GM19455 (cell line): ENCODE measurements around the gene SMYD3.

Experiments
- ATAC-seq: cut with Tn5 transposase; IDR thresholded peaks from one replicate; pipeline ENCODE4 v1.9.1; 2021; ENCODE audit not compliant: unreplicated experiment

Gene SMYD3

DNA sequence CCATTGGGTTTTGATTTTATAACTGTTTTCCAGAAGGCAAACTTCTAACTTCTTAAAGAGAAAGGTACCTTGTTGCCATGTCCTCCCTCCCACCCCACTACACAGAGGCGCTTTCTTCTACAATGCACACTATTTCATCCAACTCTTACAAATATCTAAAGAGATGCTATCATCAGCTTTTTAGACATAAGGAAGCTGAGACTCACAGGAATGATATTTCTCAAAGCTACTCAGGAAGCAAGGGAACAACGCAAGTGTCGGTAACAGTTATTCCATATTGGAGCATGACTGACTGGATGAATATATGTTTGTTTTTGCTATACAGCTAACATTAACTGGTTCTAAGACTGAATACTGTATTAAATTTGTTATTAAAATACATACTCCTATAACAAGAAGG, 318.0 kb downstream of the SMYD3 start:
- ATAC-seq: no peak

- no peak for ATAC-seq
These were observed 319.2 kb downstream of the SMYD3 start for GRCh38 chr1:246187834-246188372.

GRCh38 chr1:246184503-246184902, 322.6 kb downstream of the SMYD3 start:
- ATAC-seq: no peak

GRCh38 chr1:246182149-246182851, 324.8 kb downstream of the SMYD3 start:
- no peak for ATAC-seq

DNA sequence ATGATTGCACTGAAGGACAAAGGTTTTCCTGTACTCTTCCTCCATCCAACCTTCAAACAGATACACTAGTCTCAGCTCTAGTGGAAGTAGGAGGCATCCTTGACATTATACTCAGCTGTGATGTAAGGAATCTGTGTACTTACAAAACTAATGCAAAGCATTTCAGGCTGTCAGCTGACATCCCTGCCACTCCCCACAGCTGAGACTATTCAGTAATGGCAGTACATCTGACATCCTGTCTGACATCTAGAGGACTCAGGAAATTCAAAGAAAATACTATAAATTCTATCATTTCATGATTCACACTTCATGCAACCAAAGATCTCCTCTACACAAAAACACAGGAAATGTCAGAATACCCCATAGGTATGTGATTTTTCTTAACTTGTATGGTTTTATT, 325.8 kb downstream of the SMYD3 start:
- ATAC-seq: no peak

GRCh38 chr1:246179401-246179800, 327.7 kb downstream of the SMYD3 start:
- ATAC-seq: no peak

- no peak for ATAC-seq
These were observed 328.3 kb downstream of the SMYD3 start for GRCh38 chr1:246178717-246179311.

DNA sequence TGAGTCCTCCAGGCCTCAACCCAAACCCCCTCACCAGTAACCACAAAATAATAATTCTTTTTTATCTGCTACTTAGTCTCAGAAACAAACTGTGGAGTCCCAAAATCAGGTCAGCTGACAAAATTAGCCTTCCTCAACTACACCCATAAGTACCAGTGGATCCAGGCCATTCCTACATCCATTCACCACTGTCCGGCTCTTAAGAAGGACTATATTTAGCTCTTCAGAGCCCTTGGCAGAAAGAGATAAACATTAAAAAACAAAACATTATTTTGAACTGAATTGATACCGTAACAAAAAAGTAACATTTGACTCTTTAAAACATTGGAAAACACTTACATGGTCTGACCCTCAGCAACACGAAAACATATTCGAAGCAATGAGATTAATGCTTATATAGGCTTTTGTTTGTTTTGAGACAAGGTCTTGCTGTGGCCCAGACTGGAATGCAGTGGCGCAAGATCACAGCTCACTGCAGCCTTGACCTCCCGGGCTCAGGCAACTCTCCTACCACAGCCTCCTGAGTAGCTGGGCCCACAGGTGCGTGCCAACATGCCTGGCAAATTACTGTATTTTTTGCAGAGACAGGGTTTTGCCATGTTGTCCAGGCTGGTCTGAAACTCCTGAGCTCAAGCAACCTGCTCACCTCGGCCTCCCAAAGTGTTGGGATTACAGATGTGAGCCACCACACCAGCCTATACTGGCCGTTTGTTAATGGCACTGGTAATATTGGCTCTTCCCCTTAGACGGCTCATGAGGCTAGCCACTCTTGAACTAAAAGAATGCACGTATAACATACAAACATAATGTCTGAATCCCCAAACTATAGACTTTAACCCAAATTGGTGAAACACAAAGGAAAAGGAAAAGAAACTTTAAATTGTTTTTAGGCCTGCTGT, 330.7 kb downstream of the SMYD3 start:
- no peak for ATAC-seq

- peak; percentile 82 for ATAC-seq
These were observed 336.4 kb downstream of the SMYD3 start for GRCh38 chr1:246170574-246171261.

- no peak for ATAC-seq
These were observed 337.6 kb downstream of the SMYD3 start for GRCh38 chr1:246169486-246169885.

- ATAC-seq: no peak
These were observed 338.1 kb downstream of the SMYD3 start for GRCh38 chr1:246169019-246169418.

DNA sequence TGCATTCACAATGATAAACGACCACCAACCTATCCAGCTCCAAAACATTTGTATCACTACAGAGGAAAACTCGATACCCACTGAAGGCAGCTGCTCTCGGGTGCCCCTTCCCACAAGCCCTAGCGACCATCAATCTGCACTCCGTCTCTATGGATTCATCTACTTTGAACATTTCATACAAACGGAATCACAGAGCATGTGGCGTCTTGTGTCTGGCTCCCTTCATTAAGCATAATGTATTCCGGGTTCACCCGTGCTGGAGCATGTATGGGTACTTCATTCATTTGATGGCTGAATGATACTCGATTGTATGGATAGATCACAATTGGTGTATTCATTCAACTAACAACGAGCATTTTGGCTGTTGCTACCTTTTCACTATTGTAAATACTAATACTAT, 340.2 kb downstream of the SMYD3 start:
- ATAC-seq: no peak

DNA sequence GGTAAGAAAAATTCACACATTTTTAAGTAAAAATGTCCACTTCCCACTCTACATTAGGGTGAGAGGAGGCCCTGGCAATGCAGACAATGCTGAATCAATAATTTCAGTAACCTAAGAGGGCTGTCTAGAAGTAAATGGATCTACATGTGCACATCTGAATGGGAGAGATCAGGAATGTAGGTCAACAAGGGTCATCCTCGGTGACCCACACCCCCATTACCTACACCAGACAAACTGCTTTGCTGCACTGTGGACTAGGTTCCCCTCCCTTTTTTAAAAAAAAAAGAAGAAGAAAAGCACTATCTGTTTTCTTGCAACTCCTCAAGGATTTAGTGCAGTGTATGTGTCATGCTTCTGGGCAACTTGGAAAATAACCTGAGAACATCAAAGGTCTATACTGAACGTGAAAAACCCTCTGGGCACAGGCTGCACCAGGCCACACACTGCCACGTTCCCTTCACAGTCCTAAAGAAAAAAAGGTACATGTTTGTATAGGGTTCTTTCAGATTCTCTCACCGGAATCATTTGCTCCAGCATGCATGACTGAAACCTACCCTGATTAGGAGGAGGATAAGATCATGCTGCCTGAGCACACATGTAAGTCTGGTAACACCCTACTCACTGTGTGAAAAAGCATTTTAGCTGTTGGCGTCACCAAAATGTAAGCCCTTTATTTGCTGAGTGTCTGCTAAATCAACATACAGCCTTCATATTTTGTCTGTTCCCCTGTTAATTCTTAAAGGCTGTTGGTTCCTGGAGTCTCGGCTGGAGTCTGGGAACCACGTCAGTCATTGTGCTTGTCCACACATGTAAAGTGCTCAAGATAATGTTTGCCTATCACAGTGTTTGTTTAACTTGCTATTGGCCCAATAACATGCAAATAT, 341.0 kb downstream of the SMYD3 start:
- ATAC-seq: no peak

DNA sequence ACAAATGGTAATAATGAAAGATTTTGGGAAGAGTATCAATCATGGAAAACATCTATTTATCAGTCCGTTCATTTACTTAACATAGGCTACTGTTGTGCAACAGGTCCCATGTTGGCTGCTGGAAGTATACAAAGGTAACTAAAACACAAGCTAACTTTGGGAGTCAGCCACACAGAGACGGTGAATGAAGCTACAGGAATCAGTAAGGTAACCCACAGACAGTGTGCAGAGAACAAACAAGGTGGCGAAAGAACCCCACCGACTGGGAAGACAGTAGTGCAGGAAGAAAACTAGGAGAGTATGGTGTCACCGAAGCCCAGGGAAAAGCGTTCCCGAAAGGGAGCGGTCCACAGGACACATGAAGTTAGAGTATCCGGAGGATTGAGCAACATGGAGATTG, 342.3 kb downstream of the SMYD3 start:
- ATAC-seq: no peak

- ATAC-seq: no peak
These were observed 344.5 kb downstream of the SMYD3 start for GRCh38 chr1:246162560-246162959.

DNA sequence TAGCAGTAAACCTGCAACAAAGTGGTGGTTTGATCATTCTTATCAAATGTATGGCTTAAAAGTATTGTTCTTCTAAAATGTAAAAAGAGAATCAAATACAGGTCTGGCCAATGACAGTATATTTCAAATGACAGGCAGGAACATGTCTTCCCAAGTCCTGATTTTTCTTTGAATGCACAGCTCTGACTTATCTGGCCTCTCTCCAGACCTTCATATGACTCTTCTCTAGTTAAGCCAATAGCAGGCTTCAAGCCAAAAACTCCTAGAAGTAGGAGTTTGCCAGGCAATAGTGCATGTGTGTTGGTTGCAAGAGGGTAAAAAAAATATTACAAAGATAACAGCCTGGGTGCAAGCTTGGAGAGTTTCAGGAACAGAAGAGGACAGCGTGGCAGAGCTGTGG, 345.5 kb downstream of the SMYD3 start:
- ATAC-seq: no peak

- no peak for ATAC-seq
These were observed 346.2 kb downstream of the SMYD3 start for GRCh38 chr1:246160905-246161304.

DNA sequence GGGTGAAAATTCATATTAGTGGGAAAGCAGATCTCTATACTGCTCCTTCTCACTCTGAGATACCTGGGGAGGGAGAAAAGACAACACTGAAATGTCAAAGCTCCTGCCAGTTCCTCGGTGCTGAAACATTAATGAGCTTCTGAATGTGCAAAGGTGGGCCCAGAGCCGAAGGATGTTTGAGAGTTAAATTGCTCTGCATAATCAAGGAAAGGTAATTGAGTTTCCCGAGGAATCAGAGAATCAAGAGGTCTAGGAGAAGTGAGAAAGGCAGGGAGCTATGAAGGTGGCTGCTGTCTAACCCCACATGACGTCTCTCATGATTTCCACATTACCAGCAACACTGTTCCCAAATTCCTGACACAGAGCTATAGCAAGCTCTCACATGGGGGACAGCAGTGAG, 346.7 kb downstream of the SMYD3 start:
- no peak for ATAC-seq

DNA sequence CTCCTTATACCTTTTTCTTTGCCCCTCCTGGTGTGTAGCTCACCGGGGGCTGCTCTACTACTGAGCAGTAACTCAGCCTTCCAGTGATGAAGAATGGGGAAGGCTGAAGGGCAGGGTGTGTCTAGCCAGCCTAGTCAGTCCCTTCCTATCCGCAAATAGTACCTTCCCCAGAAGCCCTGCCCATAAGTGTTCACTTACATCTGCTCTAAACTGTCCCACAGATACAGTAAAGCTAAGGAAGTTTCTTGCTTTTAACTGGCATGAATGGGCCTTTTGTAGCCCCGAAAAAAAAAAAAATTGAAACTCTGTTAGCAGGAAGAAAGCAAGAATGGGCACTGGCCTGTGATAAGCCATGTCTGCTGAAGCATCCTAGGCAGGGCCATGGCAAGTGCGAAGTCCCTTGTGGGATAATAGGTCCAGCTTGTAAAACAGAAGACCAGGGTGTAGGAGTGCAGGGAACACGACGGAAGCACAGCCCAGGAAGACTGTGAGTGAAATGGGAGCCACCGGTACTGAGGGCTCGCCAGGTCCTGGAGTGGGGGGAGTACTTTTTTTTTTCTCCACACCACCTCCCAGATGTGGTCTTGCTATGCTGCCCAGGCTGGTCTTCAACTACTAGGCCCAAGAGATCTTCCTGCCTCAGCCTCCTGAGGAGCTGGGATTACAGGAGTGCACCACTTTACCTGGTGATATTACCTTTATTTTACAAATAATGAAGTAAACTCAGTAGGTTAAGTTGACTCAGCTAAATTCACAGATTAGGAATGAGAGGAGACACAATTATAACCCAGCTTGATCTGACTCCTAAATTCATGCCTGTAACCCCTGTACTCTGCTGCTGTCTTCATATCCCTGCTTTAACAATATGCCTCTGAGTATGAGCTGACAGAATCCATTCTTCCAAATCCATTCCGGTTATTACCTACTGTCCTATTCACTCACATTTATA, 347.5 kb downstream of the SMYD3 start:
- no peak for ATAC-seq
